Endothelial cell of umbilical vein (primary cell): ENCODE results near the gene SDC1. TPM values are rescaled to one million over a fixed set of nuclear protein-coding genes. Genes with fewer than 3 reads are reported as not detected.

Source experiments
- BruUV-seq: library from RNA; stranded (reverse); fragments of 400-500 nt; replicated peaks from 2 replicates; lab custom pipeline; 2021; lab: Mats Ljungman, UMichigan
- CTCF ChIA-PET: fragments of 300-600, 350-600 bp; sonication (Branson Sonifier 250); formaldehyde crosslinking; loops from one replicate; lab custom pipeline; 2021; ENCODE audit warnings: antibody characterized with exemption, inconsistent platforms; lab: Charles Lee
- POLR2A ChIA-PET: fragments of 300-600, 350-600 bp; sonication (Branson Sonifier 250); formaldehyde crosslinking; loops from one replicate; lab custom pipeline; 2021; ENCODE audit warnings: antibody characterized with exemption, inconsistent platforms; lab: Charles Lee
- DNase-seq: peaks from one replicate; pipeline ENCODE4 v3.0.0-alpha.2; 2011; ENCODE audit warnings: low read depth, low spot score
- FAIRE-seq: peaks from 2 replicates; lab custom pipeline; 2011; peaks lifted over from hg19 to GRCh38; lab: Jason Lieb, UNC
- H2AFZ ChIP-seq: 2 replicates; pipeline ENCODE4 v1.6.0; 2012; ENCODE audit warnings: low read depth, low read length, control low read depth, inconsistent platforms
- H3K27ac ChIP-seq: 2 replicates; pipeline ENCODE4 v1.5.1; 2011; ENCODE audit warnings: low read depth, mild to moderate bottlenecking, control low read depth, low read length, moderate library complexity; ENCODE audit not compliant: insufficient read depth
- H3K27me3 ChIP-seq, 2 experiments: 2 replicates each; pipeline versions ENCODE4 v1.6.0 to v1.6.1; 2011; ENCODE audit warnings: low read length in 2 of 2, mixed read lengths in 1 of 2; ENCODE audit not compliant: control insufficient read depth in 2 of 2, insufficient read depth in 2 of 2
- H3K36me3 ChIP-seq, 2 experiments: 2 replicates in 1 of 2; 3 replicates in 1 of 2; pipeline ENCODE4 v1.5.1; 2011; ENCODE audit warnings: low read length in 2 of 2, mild to moderate bottlenecking in 1 of 2, moderate library complexity in 1 of 2; ENCODE audit not compliant: control insufficient read depth in 2 of 2, insufficient read depth in 2 of 2; ENCODE audit errors: extremely low read depth in 1 of 2
- H3K4me1 ChIP-seq: 3 replicates; pipeline ENCODE4 v1.5.1; 2011; ENCODE audit warnings: mild to moderate bottlenecking, low read length; ENCODE audit not compliant: control insufficient read depth, insufficient read depth; ENCODE audit errors: extremely low read depth
- H3K4me2 ChIP-seq: 2 replicates; pipeline ENCODE4 v1.6.1; 2011; ENCODE audit warnings: low read length, control low read depth, mixed read lengths; ENCODE audit not compliant: insufficient read depth
- H3K4me3 ChIP-seq, 3 experiments: fragments of 200-600 bp in 1 of 3; sonication (generic), shearing (Covaris generic) in 1 of 3; replicated peaks in 1 of 3; 2 replicates each; pipeline ENCODE4 v1.5.1; 2011 to 2016; ENCODE audit warnings: control low read depth in 3 of 3, low read length in 3 of 3, mild to moderate bottlenecking in 2 of 3, inconsistent platforms in 1 of 3, low read depth in 1 of 3, moderate library complexity in 1 of 3; ENCODE audit not compliant: insufficient read depth in 1 of 3
- H3K79me2 ChIP-seq: 2 replicates; pipeline ENCODE4 v1.6.0; 2012; ENCODE audit warnings: low read length, inconsistent platforms; ENCODE audit not compliant: control insufficient read depth, insufficient read depth
- H3K9ac ChIP-seq: replicated peaks from 2 replicates; pipeline ENCODE3; 2011; ENCODE audit warnings: low read length, control low read depth; ENCODE audit not compliant: insufficient read depth; ENCODE audit errors: extremely low read depth
- H3K9me1 ChIP-seq: replicated peaks from 3 replicates; pipeline ENCODE4 v1.6.0; 2011; ENCODE audit warnings: mild to moderate bottlenecking, low read length; ENCODE audit not compliant: control insufficient read depth, insufficient read depth; ENCODE audit errors: extremely low read depth
- H3K9me3 ChIP-seq: replicated peaks from 2 replicates; pipeline ENCODE4 v1.5.1; 2012; ENCODE audit warnings: low read length, inconsistent platforms; ENCODE audit not compliant: control insufficient read depth, insufficient read depth
- H4K20me1 ChIP-seq: replicated peaks from 2 replicates; pipeline ENCODE3; 2011; ENCODE audit warnings: mild to moderate bottlenecking, low read length; ENCODE audit not compliant: control insufficient read depth, insufficient read depth; ENCODE audit errors: extremely low read depth
- CTCF ChIP-seq, 2 donors: IDR thresholded peaks; 1 replicate in 1 of 2; 2 replicates in 1 of 2; pipeline ENCODE4 v1.5.1; 2011; ENCODE audit warnings: low read length in 2 of 2, mild to moderate bottlenecking in 2 of 2, moderate library complexity in 2 of 2, control low read depth in 1 of 2, inconsistent platforms in 1 of 2, low read depth in 1 of 2; ENCODE audit not compliant: insufficient read depth in 1 of 2; ENCODE audit errors: extremely low read depth in 1 of 2
- EZH2 ChIP-seq: IDR thresholded peaks from 2 replicates; pipeline ENCODE4 v1.6.1; 2012; ENCODE audit warnings: borderline replicate concordance, low read depth, mild to moderate bottlenecking, moderate library complexity, low read length, inconsistent platforms; ENCODE audit not compliant: severe bottlenecking
- FOS ChIP-seq: IDR thresholded peaks from 2 replicates; pipeline ENCODE4 v1.6.1; 2011; ENCODE audit warnings: mild to moderate bottlenecking, low read length, moderate library complexity, borderline replicate concordance; ENCODE audit not compliant: insufficient read depth
- GATA2 ChIP-seq: IDR thresholded peaks from 2 replicates; pipeline ENCODE4 v1.7.0; 2011; ENCODE audit warnings: low read depth, mild to moderate bottlenecking, moderate library complexity, mixed read lengths, low read length; ENCODE audit not compliant: insufficient read length, insufficient read depth
- JUN ChIP-seq: IDR thresholded peaks from 2 replicates; pipeline ENCODE4 v1.6.1; 2011; ENCODE audit warnings: borderline replicate concordance, low read depth; ENCODE audit not compliant: insufficient read length, insufficient read depth
- MAX ChIP-seq: IDR thresholded peaks from 2 replicates; pipeline ENCODE4 v1.6.1; 2011; ENCODE audit not compliant: insufficient read depth, insufficient read length
- MYC ChIP-seq: IDR thresholded peaks from one replicate; pipeline ENCODE4 v1.6.1; 2011; ENCODE audit warnings: mild to moderate bottlenecking, low read depth, low read length
- POLR2A ChIP-seq: IDR thresholded peaks from 2 replicates; pipeline ENCODE4 v1.6.1; 2012; ENCODE audit warnings: low read depth, mild to moderate bottlenecking, control low read depth, low read length
- POLR2AphosphoS5 ChIP-seq: IDR thresholded peaks from 2 replicates; pipeline ENCODE4 v1.6.1; 2012; ENCODE audit warnings: low read depth, mild to moderate bottlenecking, control low read depth, low read length, moderate library complexity; ENCODE audit not compliant: insufficient read depth
- dilution Hi-C: fragments of 300-500 bp; cut with MboI; formaldehyde crosslinking; loops from one replicate; pipeline ENCODE4 v1.15.0; 2019; ENCODE audit warnings: low sequenced_read_pairs; ENCODE audit not compliant: extremely low pct_ligation_motif_present
- intact Hi-C: fragments of 100-400 bp; cut with micrococcal nuclease; formaldehyde crosslinking; loops from one replicate; pipeline ENCODE4 v1.10.0; 2022
- polyA plus RNA-seq, 4 experiments: library from polyadenylated mRNA; depleted of rRNA in 3 of 4; stranded (reverse) in 3 of 4; unstranded in 1 of 4; fragments of >200 nt; gene quantifications; 2 replicates each; pipeline versions ENCODE4 v1.2.1 to v1.2.3, GENCODE V29; 2011 to 2012; ENCODE audit warnings: missing spikeins in 1 of 4
- total RNA-seq: library from RNA; stranded (reverse); gene quantifications from 2 replicates; pipeline ENCODE4 v1.2.3, GENCODE V29; 2021

The SDC1 gene
- total and polyA plus RNA-seq, 2 donors (not counting 3 experiments of a cell fraction or from before 2014, with no cell fraction given) = 3.2 to 4.0 TPM

DNA sequence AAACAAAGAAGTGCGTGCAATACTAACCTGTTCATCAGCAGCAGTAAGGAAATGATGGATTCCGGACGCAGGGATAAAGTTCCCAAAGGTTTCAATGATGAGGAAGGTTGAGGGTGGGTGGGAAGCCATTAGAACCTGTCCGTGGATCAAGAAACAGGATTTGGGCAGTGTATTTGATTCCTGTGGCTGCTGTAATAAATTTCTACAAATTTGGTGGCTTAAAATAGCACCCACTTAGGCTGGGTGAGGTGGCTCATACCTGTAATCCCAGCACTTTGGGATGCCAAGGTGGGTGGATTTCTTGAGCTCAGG is 5.1 kb upstream of the SDC1 start:
- H3K9me3 ChIP-seq = no peaks in the 10 kb centered on the region
- ChIA-PET POLR2A (no interaction called here), CTCF (interaction anchor here (0.9 kb wide), 1 partner anchor 91 kb away, joined by 3 read pairs; no protein-coding TSS in a partner anchor)
- H3K4me2 ChIP-seq = no peak overlapping the region
- DNase-seq = no peak
- H3K4me3 ChIP-seq = no peak overlapping the region
- TF ChIP-seq FOS (no peak), JUN (no peak), MAX (no peak), MYC (no peak), POLR2A (no peak), EZH2 (no peak), CTCF (IDR thresholded peaks at IDR 0.05; ENCODE audit: extremely low read depth in 1 of 2, insufficient read depth in 1 of 2, low read depth in 1 of 2, low read length in 2 of 2) (no peak), GATA2 (no peak), POLR2AphosphoS5 (no peak)
- H3K27ac ChIP-seq = no peak overlapping the region
- dilution Hi-C loops = no loop called here
- no peaks in the 10 kb centered on the region for H3K79me2 ChIP-seq
- peaks cover 2 to 3% of the 10 kb centered on the region in 2 experiments for H3K27me3 ChIP-seq
- no peak overlapping the region for H3K9ac ChIP-seq
- H3K4me1 ChIP-seq = peaks cover 4% of the 10 kb centered on the region
- FAIRE-seq = no peak
- H3K9me1 ChIP-seq = no peaks in the 10 kb centered on the region
- no peaks in the 10 kb centered on the region for H3K36me3 ChIP-seq
- intact Hi-C loops = no loop called here
- BruUV-seq = no TSS peak
- H4K20me1 ChIP-seq = no peaks in the 10 kb centered on the region
- H2AFZ ChIP-seq = no peak overlapping the region
